ENCODE measurements around the gene CXCR5.

- TF ChIP-seq CTCF (IDR thresholded peaks at IDR 0.05 in 8 of 11, conservative IDR thresholded peaks at IDR 0.05 in 3 of 11) (no peak), POLR2A (IDR thresholded peaks at IDR 0.05) (no peak), POLR2AphosphoS5 (IDR thresholded peaks at IDR 0.05) (no peak)
Measured at GRCh38 chr11:118857385-118857784, 26.3 kb upstream of the CXCR5 start.

Data from spleen (tissue), 7 donors.